Loucy (cell line): ENCODE measurements around the gene PKNOX2.

Experiments
- H2AFZ ChIP-seq: fragments of 200-600 bp; sonication (generic); 2 replicates; pipeline ENCODE4 v1.6.0; 2016; ENCODE audit warnings: antibody characterized with exemption, mild to moderate bottlenecking, low read length, moderate library complexity
- H3F3A ChIP-seq: fragments of 200-600 bp; 2 replicates; pipeline ENCODE4 v1.6.0; 2016; ENCODE audit warnings: antibody characterized with exemption, low read depth, mild to moderate bottlenecking
- H3K27me3 ChIP-seq: fragments of 200-600 bp; sonication (generic); 2 replicates; pipeline ENCODE4 v1.6.1; 2014; ENCODE audit warnings: low read length, mild to moderate bottlenecking; ENCODE audit not compliant: insufficient read depth, poor library complexity, severe bottlenecking
- H3K36me3 ChIP-seq: fragments of 200-600 bp; sonication (generic); 2 replicates; pipeline ENCODE4 v1.6.1; 2016; ENCODE audit warnings: low read length; ENCODE audit not compliant: insufficient read depth
- H3K4me1 ChIP-seq: fragments of 200-600 bp; sonication (generic); 2 replicates; pipeline ENCODE4 v1.5.1; 2014; ENCODE audit warnings: low read length, mild to moderate bottlenecking; ENCODE audit not compliant: insufficient read depth, poor library complexity, severe bottlenecking
- H3K4me2 ChIP-seq: fragments of 200-600 bp; sonication (generic); 2 replicates; pipeline ENCODE4 v1.6.0; 2014; ENCODE audit warnings: antibody characterized with exemption, low read length, low read depth, mild to moderate bottlenecking; ENCODE audit not compliant: poor library complexity, severe bottlenecking
- H3K4me3 ChIP-seq: fragments of 200-600 bp; sonication (generic); 2 replicates; pipeline ENCODE4 v1.5.1; 2014; ENCODE audit warnings: low read length, mild to moderate bottlenecking, mixed read lengths; ENCODE audit not compliant: poor library complexity, severe bottlenecking
- H3K79me2 ChIP-seq: fragments of 200-600 bp; sonication (generic); 2 replicates; pipeline ENCODE4 v1.6.1; 2014; ENCODE audit warnings: low read length; ENCODE audit not compliant: insufficient read depth
- H3K9ac ChIP-seq: fragments of 200-600 bp; sonication (generic); 2 replicates; pipeline ENCODE4 v1.6.0; 2014; ENCODE audit warnings: mild to moderate bottlenecking, low read depth, low read length, moderate library complexity; ENCODE audit not compliant: poor library complexity, severe bottlenecking
- H3K9me2 ChIP-seq: fragments of 200-600 bp; sonication (generic); replicated peaks from 2 replicates; pipeline ENCODE4 v1.6.1; 2016; ENCODE audit warnings: low read depth, low read length, mixed read lengths
- H3K9me3 ChIP-seq: fragments of 200-600 bp; sonication (generic); 2 replicates; pipeline ENCODE4 v1.6.1; 2014; ENCODE audit warnings: mild to moderate bottlenecking, antibody characterized with exemption, low read length, low read depth; ENCODE audit not compliant: insufficient read depth
- H4K20me1 ChIP-seq: fragments of 200-600 bp; sonication (generic); 2 replicates; pipeline ENCODE4 v1.6.0; 2014; ENCODE audit warnings: antibody characterized with exemption, low read length, mild to moderate bottlenecking; ENCODE audit not compliant: insufficient read depth, poor library complexity, severe bottlenecking
- EZH2phosphoT487 ChIP-seq: fragments of 200-600 bp; IDR thresholded peaks from 2 replicates; pipeline ENCODE4 v1.6.1; 2018; ENCODE audit warnings: antibody characterized with exemption, mild to moderate bottlenecking, moderate library complexity, borderline replicate concordance
- TF ChIP-seq, protein P1 (sequence below): fragments of 200-600 bp; sonication (generic); conservative IDR thresholded peaks from 2 replicates; pipeline ENCODE4 v1.5.1; 2014; ENCODE audit warnings: mild to moderate bottlenecking, antibody characterized with exemption, low read length

The PKNOX2 gene

DNA sequence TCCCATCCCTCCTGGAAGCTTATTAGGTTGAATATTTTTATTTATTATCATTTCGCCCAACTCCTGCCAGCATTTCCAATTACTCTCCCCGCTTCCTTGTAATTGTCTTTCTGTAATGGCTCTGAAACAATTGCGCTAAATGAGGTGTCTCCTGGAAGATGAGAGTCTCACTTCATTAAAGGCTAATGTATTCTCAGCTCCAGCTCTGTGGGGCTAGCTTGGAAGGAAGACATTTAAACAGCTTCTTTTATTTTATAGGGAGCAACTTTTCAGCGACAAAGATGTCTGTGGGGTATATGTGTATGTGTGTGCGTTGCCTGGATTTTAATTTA, 86.6 kb downstream of the PKNOX2 start:
- H3K9ac ChIP-seq, result no peak overlapping the region
- H3K79me2 ChIP-seq, result no peaks in the 10 kb centered on the region
- no peaks in the 10 kb centered on the region for H3K27me3 ChIP-seq
- no peaks in the 10 kb centered on the region for H3K4me1 ChIP-seq
- no peaks in the 10 kb centered on the region for H3F3A ChIP-seq
- H3K36me3 ChIP-seq, result no peaks in the 10 kb centered on the region
- H2AFZ ChIP-seq, result no peak overlapping the region
- no peaks in the 10 kb centered on the region for H4K20me1 ChIP-seq
- no peaks in the 10 kb centered on the region for H3K9me3 ChIP-seq
- no peak overlapping the region for H3K4me3 ChIP-seq
- no peak overlapping the region for H3K4me2 ChIP-seq
- H3K9me2 ChIP-seq, result no peaks in the 10 kb centered on the region
- TF ChIP-seq, protein P1, sequence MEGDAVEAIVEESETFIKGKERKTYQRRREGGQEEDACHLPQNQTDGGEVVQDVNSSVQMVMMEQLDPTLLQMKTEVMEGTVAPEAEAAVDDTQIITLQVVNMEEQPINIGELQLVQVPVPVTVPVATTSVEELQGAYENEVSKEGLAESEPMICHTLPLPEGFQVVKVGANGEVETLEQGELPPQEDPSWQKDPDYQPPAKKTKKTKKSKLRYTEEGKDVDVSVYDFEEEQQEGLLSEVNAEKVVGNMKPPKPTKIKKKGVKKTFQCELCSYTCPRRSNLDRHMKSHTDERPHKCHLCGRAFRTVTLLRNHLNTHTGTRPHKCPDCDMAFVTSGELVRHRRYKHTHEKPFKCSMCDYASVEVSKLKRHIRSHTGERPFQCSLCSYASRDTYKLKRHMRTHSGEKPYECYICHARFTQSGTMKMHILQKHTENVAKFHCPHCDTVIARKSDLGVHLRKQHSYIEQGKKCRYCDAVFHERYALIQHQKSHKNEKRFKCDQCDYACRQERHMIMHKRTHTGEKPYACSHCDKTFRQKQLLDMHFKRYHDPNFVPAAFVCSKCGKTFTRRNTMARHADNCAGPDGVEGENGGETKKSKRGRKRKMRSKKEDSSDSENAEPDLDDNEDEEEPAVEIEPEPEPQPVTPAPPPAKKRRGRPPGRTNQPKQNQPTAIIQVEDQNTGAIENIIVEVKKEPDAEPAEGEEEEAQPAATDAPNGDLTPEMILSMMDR, result no peak
- TF ChIP-seq EZH2phosphoT487, result no peak

DNA sequence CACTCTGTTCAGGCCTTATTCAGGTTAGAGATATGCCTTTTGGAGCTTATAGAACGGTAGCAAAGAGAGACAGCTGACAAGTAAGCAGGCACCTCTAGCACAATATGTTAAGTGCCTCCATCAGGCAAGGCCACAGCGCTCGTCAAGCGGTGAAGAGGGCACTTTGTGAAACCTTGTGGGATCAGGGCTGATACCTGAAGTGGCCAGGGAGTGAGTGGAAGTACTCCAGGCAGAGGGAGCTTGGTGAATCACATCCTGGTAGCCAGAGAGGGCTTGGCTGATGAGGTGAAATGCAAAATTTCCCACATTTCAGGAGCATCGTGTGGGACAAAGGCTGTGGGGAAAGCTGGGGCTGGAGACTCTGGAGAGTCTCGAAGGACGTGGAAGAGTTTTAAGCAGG, 87.4 kb downstream of the PKNOX2 start:
- H2AFZ ChIP-seq, result no peak overlapping the region
- H3K27me3 ChIP-seq, result no peaks in the 10 kb centered on the region

DNA sequence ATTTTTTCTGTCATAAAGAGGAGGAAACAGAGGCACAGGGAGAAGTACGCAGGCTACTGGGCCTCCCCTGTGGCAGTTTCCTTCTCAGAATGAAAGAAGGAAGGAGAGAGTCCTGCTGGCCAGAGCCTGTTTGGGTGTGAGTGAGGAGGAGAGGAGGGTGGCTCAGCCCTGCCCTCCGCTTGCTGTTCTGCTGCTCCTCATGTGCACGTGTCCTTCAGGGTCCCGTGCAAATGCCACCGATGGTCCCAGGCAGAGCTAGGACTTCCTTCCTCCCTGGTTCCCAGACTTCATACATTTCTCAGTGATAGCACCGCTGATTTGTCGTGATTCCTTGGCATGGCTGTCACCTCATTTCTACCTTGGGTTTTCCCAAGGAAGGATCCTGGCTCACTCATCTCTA, 88.7 kb downstream of the PKNOX2 start:
- no peaks in the 10 kb centered on the region for H3K79me2 ChIP-seq
- no peaks in the 10 kb centered on the region for H3K27me3 ChIP-seq
- H3K9me2 ChIP-seq, result no peaks in the 10 kb centered on the region
- no peak overlapping the region for H2AFZ ChIP-seq
- no peak overlapping the region for H3K4me2 ChIP-seq
- no peaks in the 10 kb centered on the region for H3K36me3 ChIP-seq
- H3K9ac ChIP-seq, result no peak overlapping the region
- no peak overlapping the region for H3K4me3 ChIP-seq
- H3F3A ChIP-seq, result no peaks in the 10 kb centered on the region
- no peaks in the 10 kb centered on the region for H3K9me3 ChIP-seq
- no peak for TF ChIP-seq EZH2phosphoT487
- TF ChIP-seq, protein P1, result no peak
- no peaks in the 10 kb centered on the region for H4K20me1 ChIP-seq
- no peaks in the 10 kb centered on the region for H3K4me1 ChIP-seq

More for the DNA sequence above, 87.4 kb downstream of the PKNOX2 start:
- Histone ChIP-seq H3F3A (no peaks in the 10 kb centered on the region), H3K9ac (no peak overlapping the region), H3K4me1 (no peaks in the 10 kb centered on the region), H3K36me3 (no peaks in the 10 kb centered on the region), H3K4me3 (no peak overlapping the region), H3K9me2 (no peaks in the 10 kb centered on the region), H3K4me2 (no peak overlapping the region), H3K79me2 (no peaks in the 10 kb centered on the region), H3K9me3 (no peaks in the 10 kb centered on the region), H4K20me1 (no peaks in the 10 kb centered on the region)
- TF ChIP-seq EZH2phosphoT487, result no peak
- TF ChIP-seq, protein P1, result no peak
